ENCODE results near the gene SV2C. TPM values are rescaled to one million over a fixed set of nuclear protein-coding genes. Genes with fewer than 3 reads are reported as not detected.

SV2C gene
- total and polyA plus RNA-seq, 11 donors, result 0.12 to 0.29 (median 0.20) TPM; not detected in 5

GRCh38 chr5:76041863-76042262 lies 41.3 kb upstream of the SV2C start:
- DNase-seq (no peak), ATAC-seq (no peak)
- Histone ChIP-seq H3K27ac (no peak overlapping the region), H3K4me1 (no peaks in the 10 kb centered on the region), H3K9me3 (peaks cover 0 to 4% (median 0%) of the 10 kb centered on the region in 12 donors), H3K27me3 (peaks cover 0 to 9% (median 0%) of the 10 kb centered on the region in 9 donors), H3K4me3 (no peak overlapping the region), H3K36me3 (no peaks in the 10 kb centered on the region)
- 46 to 55% (median 49%) methylated on average over 6 of the region's 6 CpGs for WGBS, 4 donors
- TF ChIP-seq POLR2A (IDR thresholded peaks at IDR 0.05), result no peak
- no peak for TF ChIP-seq CTCF (IDR thresholded peaks at IDR 0.05)
- intact Hi-C loops (cut with DNase I), result no loop called here

- H3K36me3 ChIP-seq, result no peaks in the 10 kb centered on the region
- WGBS, 4 donors, result 48 to 63% (median 57%) methylated on average over 3 of the region's 3 CpGs
- intact Hi-C loops (cut with DNase I), result no loop called here
- H3K27ac ChIP-seq, result no peak overlapping the region
- TF ChIP-seq POLR2A (IDR thresholded peaks at IDR 0.05) (no peak), CTCF (IDR thresholded peaks at IDR 0.05) (no peak)
- H3K9me3 ChIP-seq, result peaks cover 0 to 4% (median 0%) of the 10 kb centered on the region in 12 donors
- peaks cover 0 to 6% (median 0%) of the 10 kb centered on the region in 9 donors for H3K27me3 ChIP-seq
- H3K4me3 ChIP-seq, result no peak overlapping the region
- ATAC-seq (no peak), DNase-seq (no peak)
- no peaks in the 10 kb centered on the region for H3K4me1 ChIP-seq
These were observed 36.4 kb upstream of the SV2C start for GRCh38 chr5:76046741-76047140.

GRCh38 chr5:76050134-76050533 lies 33.0 kb upstream of the SV2C start:
- H3K27me3 ChIP-seq, result peaks cover 0 to 6% (median 0%) of the 10 kb centered on the region in 9 donors
- 62 to 76% (median 67%) methylated on average over 1 of the region's 1 CpG for WGBS, 4 donors
- H3K4me1 ChIP-seq, result no peaks in the 10 kb centered on the region
- no peaks in the 10 kb centered on the region for H3K36me3 ChIP-seq
- DNase-seq (no peak), ATAC-seq (no peak)
- peaks cover 0 to 4% (median 0%) of the 10 kb centered on the region in 12 donors for H3K9me3 ChIP-seq
- intact Hi-C loops (cut with DNase I), result no loop called here
- no peak for TF ChIP-seq POLR2A (IDR thresholded peaks at IDR 0.05)
- H3K27ac ChIP-seq, result no peak overlapping the region
- no peak overlapping the region for H3K4me3 ChIP-seq

- 69 to 81% (median 76%) methylated on average over 4 of the region's 4 CpGs for WGBS, 4 donors
- ATAC-seq (no peak), DNase-seq (no peak)
- H3K27ac ChIP-seq, result no peak overlapping the region
- intact Hi-C loops (cut with DNase I), result no loop called here
- no peak overlapping the region for H3K4me3 ChIP-seq
- H3K27me3 ChIP-seq, result peaks cover 0 to 6% (median 0%) of the 10 kb centered on the region in 9 donors
- no peak for TF ChIP-seq POLR2A (IDR thresholded peaks at IDR 0.05)
- H3K4me1 ChIP-seq, result no peaks in the 10 kb centered on the region
- no peaks in the 10 kb centered on the region for H3K36me3 ChIP-seq
- no peaks in the 10 kb centered on the region for H3K9me3 ChIP-seq
These were observed 20.6 kb upstream of the SV2C start for GRCh38 chr5:76062502-76063041.

- Histone ChIP-seq H3K4me1 (no peaks in the 10 kb centered on the region), H3K36me3 (no peaks in the 10 kb centered on the region), H3K9me3 (no peaks in the 10 kb centered on the region), H3K27me3 (no peaks in the 10 kb centered on the region), H3K27ac (no peak overlapping the region), H3K4me3 (no peak overlapping the region)
- no peak for TF ChIP-seq POLR2A (IDR thresholded peaks at IDR 0.05)
- no peak for TF ChIP-seq CTCF (IDR thresholded peaks at IDR 0.05)
- intact Hi-C loops (cut with DNase I), result no loop called here
- DNase-seq (no peak), ATAC-seq (no peak)
- 78 to 88% (median 81%) methylated on average over 5 of the region's 5 CpGs for WGBS, 4 donors
These were observed 17.9 kb upstream of the SV2C start for GRCh38 chr5:76065258-76065657.

Measured in heart left ventricle (tissue), 16 donors.